Kidney capillary endothelial cell (primary cell): ENCODE data around the gene CNTNAP4.
A peak's percentile ranks its signal among the peaks of the same experiment; 100 is the strongest.

Experiments
- DNase-seq: peaks from one replicate; pipeline ENCODE4 v3.0.0-alpha.2; 2018; ENCODE audit warnings: low spot score

CNTNAP4 gene

DNA sequence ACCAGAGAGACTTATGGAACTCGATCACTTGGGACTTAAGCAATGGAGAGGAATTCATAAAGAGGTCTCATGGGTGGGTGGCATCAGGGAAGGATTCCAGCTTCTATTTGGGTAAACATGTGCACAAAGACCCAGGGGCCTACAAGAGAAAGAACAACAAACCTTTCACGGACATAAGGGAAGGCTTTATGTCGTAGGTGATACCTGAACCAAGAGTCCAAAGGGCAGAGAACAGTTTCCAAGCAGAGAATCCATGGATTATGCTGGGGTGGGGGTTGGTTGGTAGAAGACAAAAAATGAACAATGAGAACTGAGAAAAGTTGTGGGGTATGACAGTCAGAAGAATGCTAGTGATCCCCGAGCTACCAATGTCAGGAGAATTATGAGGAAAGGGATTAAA, 119.8 kb downstream of the CNTNAP4 start:
- no peak for DNase-seq

DNA sequence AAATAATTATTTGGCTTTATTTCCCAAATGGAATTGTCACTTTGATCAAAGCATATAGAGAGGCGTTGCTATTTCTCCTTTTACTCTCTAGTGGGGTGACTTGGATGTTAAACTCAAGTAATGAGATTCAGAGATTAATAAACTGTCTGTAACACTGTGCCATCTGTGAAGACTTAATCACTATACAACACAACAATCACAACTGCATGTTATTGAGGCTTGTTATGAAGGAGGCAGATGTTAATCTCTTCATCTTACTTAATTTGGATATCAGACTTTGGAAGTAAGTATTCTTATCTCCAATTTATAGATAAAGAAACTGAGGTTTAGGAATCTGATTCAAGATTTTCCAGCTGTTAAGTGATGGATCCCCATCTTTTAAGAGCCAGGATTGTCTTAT, 132.5 kb downstream of the CNTNAP4 start:
- no peak for DNase-seq

DNA sequence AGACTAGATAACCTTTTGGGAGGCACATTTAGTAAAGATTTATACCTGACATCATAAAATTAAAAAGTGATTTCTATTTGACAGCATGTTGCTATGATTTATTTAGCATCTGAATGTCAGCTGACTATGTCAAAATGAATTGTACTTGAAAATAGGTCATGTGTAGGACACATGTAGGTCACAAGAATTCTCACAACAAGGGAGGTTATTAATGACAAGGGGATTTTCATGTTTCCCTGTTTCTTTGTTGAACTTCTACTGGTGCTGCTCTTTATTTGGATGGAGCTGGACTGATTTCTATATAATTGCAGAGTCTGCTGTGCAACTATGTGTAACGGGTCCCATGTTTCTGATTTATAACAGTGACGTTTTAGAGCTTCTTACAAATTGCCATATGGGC, 144.4 kb downstream of the CNTNAP4 start:
- no peak for DNase-seq

DNA sequence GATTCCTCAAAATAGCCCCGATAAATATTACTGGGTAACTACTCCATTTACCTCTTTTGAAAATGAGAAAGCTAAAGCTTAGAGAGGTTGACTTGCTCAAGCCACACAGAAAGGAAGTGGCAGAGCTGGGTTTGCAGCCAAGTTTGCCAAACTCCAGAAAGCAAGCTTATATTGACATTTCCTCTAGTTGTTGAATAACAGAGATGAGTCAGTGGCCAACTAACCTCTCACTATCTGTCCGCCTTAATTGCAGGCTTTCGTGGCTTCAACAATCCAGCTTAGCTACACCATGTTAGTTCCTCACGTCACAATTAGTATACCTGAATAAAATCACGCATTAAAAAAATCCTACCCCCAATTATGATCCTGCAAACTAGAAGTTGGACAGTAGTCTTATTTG, 151.7 kb downstream of the CNTNAP4 start:
- peak; percentile 3 for DNase-seq

DNA sequence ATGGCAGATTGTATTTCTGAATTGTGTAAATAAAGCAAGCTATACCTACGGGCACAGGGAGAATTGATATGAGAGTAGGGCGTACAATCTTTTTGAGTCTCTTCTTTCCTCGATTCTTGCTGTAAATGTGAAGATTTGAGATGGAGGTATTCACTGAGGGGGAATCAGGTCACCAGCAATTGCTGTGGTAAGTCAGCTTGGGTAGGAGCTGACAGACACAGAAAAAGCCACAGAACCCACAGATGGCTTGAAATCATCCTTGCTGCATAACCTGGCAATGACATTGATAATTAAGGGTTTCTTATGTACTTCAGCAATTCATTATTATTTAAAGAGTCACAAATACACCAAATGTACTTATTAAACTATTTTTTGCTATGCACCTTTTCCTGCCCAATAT, 164.2 kb downstream of the CNTNAP4 start:
- no peak for DNase-seq

DNA sequence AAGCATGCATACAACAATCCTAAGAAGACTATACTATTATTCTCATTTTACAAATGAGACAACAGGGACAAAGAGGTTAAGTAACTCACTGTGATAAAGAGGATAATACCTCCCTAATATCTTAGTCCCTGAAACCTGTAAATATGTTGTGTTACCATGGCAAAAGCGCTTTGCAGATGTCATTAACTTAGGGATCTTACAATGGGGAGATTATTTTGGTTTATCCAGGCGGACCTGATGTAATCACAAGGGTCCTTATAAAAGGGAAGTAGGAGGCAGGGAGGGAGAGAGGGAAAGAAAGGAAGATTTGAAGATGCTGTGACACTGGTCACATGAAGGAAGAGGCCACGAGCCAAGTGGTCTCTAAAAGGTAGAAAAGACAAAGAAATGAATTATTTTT, 164.7 kb downstream of the CNTNAP4 start:
- no peak for DNase-seq

DNA sequence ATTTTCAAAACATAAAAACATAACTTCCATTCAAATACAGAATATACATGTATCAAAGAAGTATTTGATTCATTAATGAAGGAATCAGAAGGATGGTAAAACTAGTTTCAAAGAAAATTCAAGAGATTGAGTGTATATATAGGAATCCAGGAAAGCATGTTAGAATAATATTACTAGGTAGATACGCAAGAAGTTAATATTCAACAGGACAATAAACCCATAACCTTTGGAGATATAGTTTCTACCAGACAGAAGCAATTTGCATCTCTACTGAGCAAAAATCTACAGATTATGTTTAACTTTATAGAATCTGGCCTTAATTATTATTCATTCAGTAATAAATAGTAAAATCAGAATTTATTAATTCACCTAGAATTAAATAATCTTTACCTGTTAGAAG, 166.8 kb downstream of the CNTNAP4 start:
- no peak for DNase-seq

DNA sequence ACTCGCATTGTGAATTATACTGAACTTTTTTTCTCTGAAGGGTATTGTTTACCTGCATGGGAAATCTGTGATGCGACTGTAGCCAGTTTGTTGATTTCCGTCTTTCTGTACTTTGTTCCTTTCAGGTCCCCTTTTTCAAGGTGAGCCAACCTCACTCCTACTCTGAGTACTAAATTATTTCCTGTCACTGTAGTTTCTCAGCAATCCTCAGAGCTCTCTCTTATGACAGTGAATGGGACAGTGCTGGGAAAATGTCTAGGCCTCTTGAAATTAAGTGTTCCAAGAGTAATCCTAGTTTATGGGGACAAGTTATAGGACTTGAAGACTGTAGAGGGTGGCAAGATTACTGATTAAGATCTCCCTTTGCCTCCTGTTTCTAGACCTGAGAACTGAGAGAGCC, 167.6 kb downstream of the CNTNAP4 start:
- DNase-seq, result no peak

DNA sequence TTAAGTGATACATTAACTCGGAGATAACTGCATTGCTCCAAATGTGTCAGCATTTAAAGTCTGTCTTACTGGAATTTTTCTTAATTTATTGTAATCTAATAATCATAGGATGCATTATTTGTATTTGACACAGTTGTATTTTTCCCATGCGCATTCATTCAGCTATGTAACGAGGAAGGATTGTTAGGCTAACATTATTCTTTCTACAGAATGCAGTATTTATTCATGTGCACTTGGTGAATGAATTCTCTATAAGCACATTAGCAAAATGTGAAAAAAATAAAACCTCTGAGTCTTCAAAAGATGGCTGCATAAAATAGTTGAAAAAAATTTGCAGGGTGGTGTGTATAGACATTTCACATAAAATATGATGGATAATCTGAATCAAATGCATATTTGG, 168.6 kb downstream of the CNTNAP4 start:
- DNase-seq, result no peak

DNA sequence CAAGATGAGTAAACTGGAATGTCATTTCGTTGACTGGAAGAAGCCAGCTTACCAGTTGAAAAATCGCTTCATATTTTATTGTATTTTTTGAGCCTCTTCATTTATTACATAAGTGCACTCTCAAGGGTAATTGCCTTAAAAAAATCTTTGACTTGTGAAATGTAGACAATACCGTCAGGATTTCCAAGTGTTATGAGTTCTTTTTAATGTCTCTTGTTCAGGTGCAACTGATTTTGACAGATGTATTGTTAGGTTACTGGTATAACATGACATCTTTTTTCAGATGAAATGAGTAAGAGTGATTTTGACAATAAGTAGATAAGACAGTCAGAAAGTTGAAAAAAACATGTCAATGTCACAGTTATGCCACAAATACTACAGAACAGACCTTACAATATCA, 169.1 kb downstream of the CNTNAP4 start:
- no peak for DNase-seq

DNA sequence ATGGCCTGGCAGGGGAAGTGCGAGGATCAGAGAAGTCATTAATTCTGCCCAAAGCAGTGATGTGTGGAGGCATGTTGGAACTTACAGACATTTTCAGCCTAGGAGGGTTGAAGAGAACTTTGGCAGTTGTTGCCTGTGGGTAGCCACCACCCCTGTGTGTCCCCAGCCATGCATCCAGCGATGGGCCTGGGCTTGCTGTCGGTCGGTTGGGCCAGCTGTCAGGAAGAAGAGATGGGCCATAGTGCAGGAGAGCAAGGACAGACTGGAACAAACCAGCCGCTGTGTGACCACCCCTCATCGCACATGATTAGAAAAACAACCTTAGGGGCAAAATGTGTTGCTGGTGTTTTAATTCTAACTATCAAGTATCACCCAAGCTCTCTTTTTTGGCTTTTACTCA, 173.7 kb downstream of the CNTNAP4 start:
- DNase-seq, result no peak

DNA sequence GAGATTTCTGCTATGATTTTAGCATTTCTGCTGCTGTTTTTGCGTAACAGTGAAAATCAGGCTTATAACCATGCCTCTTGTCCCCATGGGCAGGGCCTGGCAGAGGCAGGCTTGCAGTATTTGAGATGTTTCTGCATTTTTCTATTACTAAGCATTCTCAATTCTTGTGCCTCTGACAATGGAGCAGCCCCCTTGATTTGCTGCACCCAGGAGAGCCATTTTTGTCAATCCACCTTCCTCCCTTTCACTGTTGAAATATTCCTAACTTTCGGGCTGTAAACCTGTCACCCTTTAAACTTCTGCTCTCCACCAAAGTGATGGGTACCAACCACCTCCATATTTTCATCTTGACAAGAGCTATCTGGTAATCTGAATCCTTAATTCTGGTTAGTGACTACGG, 178.1 kb downstream of the CNTNAP4 start:
- DNase-seq, result no peak

DNA sequence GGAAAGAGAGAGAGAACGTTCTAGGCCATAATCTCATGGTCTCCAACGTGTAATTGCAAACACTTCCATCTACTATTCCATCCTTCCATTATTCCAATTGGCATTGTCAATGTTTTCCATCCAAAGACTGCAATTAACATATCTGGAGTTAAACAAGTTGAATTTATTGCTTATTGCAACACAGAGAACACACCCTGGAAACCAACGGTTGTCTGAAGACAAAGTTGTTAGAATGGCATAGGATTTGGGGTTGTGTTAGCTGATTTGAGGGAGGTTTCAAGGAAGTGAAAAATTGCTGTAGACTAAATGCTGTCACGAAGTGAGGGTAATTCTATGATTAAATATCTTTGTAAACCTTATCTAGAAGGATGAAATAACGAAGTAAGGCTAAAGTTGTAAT, 178.8 kb downstream of the CNTNAP4 start:
- no peak for DNase-seq

DNA sequence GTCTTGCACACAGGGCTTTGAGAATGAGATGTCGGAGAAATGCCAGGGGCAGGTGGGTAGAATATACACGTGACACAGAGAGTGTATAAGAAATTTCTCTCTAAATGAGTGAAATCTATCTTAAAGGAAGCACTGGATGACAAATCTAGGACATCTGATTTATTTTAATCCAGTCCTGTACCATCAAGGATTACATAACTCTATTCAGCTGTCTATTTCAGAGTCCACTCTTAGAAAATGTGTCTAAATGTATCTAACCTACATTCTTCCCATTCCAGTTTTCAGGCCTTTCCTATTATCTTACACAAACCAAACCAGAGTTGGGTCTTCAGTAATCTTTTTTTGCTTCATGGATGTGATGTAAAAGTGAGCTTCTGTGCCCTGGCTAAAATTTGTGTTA, 181.9 kb downstream of the CNTNAP4 start:
- no peak for DNase-seq

DNA sequence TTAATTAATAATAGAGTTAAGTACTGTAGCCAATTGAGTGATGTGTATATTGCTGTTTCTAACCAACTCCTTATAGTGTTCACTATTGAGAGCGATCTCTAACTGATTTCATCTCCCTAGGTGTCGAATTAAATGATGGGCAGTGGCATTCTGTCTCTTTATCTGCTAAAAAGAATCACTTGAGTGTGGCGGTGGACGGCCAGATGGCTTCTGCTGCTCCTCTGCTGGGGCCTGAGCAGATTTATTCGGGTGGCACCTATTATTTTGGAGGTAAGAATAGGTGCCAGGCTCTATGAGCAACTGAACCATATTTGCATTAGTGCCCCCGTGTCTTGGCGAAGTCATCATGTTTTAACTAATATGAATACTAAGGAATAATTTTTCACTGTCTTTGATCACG, 184.6 kb downstream of the CNTNAP4 start:
- DNase-seq, result no peak

DNA sequence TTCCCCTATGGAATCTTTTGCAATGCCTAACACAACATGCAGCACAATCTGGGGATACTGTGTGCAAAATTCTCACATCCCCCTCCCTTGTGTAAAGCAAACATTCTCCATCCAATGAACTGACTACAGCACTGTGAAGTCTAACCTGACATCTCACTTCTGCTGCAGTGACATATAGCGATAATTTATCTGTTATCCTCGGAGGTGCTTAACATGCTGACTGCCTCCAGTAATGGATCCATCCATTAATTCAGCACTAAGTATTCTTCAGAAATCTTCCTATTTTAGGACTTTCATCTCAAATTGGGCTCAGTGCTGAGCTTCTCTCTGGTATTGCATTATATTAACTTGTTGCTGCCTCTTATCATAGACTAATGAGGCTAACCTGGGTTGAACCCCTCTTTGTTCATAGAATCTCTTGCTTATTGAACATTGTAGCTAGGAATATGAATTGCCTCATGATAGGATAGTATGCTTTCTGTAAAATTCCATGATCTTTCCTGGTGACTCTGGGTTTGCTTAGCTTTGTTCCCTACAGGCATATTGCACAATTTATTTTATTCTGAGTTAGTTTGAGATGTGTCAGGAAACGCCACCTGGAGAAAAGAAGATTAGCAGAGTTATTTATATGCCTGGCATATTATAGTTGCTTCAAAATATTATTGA, 187.9 kb downstream of the CNTNAP4 start:
- DNase-seq, result no peak

DNA sequence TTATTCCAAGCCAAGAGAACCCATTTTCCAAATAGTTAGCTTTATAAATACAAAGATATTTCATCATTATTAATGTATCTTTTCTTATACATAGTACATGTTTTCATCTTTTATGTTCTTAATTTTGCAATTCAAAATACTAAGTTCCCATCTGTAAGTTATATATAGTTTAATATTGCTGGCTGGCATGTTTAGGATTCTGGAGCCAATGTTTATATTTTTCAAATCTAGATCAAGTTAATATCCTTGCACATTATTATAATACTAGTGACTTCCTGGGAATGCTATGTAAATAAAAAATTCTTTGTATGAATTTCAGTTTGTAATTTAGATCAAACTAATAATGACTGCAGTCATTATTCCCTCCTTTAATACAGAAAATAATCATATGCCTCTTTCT, 189.7 kb downstream of the CNTNAP4 start:
- no peak for DNase-seq

DNA sequence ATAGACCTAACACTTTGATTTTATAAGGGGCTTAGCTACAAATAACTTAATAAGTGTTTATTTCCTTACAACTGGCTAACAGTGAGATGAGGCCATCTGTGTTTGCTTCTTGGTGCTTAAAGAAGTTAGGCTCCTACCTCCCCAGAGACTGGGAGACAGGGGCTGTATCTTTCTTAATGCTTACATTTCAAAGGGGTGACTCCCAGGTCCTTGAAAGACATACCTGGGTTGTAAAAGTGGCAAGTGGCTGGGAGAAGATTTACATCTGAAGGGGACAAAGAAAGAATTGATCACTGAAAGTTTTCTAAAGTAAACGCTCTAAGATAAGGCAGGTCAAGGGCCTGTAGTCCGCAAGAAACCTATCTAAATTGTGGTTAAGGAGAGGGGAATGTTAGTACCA, 196.8 kb downstream of the CNTNAP4 start:
- DNase-seq, result no peak

DNA sequence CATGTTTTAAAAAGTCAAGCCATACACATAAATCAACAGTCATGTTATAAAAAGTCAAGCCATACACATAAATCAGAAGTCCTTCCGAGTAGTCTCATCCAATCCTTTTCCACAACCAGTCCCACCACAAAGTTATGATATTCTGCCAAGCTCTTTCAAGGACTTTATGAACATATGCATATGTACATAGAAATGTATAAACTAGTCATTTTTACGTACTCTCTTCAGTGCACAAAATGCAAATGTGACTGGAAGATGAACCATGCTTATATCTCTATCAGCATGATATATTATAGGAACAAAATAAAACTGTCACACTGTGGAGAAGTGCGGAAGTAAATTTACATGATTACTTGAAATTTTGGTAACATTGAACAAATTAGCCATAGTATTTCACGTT, 200.9 kb downstream of the CNTNAP4 start:
- DNase-seq, result no peak

DNA sequence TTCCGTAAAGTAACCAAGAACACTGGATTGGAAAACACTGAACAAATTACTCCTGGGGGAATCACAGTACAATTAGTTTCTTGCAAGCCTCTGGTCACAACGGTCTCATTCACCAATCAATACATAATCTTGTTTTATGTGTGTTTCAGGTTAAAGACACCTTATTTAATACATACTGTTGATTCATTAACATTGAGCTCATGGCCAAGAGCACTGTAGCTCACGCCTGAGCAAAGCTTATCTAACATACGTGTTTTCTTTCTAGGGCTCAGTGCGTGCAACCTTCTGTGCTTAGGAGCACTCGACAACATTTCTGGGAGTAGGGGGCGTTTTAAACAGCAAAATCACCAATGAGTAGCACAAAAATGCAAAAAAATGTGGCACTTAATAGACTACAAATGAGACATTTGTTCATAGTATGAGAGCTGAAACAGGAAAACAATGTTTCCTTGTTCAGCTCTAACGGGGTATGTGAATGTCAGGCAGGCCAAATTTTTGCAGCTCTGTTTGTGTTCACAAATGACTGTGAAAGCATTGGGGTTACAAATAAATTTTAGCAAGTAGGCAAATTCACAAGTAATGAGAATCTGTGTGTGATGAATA, 206.2 kb downstream of the CNTNAP4 start:
- DNase-seq, result no peak

DNA sequence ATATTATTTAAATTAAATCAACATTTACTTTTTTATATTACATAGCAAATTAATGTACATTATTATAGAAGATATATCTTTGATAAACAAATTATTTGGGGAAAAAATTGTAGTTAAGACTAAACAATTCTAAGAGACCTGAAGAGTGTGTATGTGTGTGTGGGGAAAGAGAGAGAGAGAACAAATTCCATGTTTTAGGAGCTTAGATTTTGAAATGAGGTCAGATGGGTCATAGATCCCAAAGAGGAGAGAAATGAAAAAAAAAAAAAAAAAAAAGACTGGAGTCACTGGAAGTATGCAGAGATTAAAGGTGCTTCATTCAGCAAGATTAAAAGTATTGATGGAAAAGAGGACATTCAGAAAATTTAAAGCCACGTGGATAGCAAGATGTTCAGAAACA, 206.8 kb downstream of the CNTNAP4 start:
- DNase-seq, result no peak

DNA sequence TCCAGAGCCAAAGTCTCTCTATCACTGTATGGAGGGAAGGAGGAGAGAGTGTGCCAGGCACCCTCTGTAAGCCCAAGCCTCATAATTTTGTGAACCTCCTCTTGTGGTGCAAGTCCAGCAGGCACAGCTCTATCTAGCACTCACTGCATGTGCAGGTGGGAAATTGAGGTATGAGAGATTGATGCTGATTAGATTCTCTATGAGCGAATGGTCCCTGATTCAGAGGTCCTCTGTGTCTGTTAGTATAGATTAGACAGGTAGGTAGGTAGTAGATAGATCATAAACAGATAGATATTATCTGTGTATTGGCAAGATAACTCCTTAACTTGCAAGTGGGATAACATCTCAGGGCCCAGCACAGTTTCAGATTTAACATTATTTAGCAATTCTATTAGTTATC, 209.5 kb downstream of the CNTNAP4 start:
- DNase-seq, result no peak

DNA sequence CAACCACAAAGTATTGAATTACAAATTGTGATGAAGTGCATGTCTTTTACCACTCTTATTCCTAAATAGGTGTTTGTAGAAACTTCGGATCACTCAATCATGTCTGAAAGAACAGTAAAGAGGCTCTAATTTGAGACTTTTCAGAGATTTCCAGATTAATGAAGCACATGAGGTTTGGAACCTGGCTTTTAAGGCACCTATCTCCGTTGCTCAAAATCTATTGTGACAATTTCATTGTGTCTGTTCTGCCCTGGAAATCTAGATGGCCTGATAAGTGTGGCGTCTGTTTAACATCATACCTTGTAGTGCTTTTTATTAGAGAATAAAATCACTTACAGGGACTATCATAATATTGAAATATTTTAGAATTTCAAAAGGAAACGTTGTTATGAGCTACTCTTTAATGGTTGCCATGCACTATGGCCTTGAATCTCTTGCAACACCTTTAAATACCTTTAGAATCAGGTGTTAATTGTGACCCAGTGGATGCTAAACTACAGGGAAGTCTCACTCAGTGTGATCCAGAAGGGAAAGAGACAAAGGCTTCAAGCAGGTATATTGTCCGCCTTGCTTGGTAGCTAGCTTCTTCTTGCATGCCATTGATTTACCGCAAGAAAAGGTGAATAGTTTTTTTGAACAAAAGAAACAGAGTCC, 210.3 kb downstream of the CNTNAP4 start:
- DNase-seq, result no peak

DNA sequence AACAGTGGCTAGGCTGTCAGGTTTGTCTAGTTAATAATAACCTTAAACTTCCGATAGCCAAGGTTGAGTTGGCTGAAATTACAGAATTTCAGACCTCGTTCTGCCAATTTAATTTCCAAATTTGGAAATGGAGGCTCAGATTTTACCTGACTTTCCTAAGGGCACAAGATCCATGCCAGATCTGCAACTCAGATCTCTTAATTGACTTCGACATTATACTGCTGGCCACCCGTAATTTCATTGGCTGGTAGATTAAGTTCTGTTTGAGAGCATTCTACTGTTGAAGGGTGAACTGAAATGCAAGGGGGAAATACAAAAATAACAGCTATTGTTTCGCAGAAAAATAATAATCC, 210.8 kb downstream of the CNTNAP4 start:
- DNase-seq, result no peak
